Measurements from ENCODE around the gene BCAM.
A peak's percentile ranks its signal among the peaks of the same experiment; 100 is the strongest.
"Not testable (repeated sequence)": the region's sequence is repeated elsewhere in the genome, so short reads cannot be mapped to it uniquely, and the experiment has no call there.

The BCAM gene

GRCh38 chr19:44817725-44818465, 9.0 kb downstream of the BCAM start:
- H3K9me3 ChIP-seq (ENCODE audit: control insufficient read depth, insufficient read depth, low read length) = no peaks in the 10 kb centered on the region
- H3K9ac ChIP-seq (ENCODE audit: low read depth, low read length) = no peak overlapping the region
- H3K4me1 ChIP-seq (ENCODE audit: insufficient read depth, low read length) = peaks cover 4% of the 10 kb centered on the region; the same call in 1 of the 2 replicates
- peaks cover 4% of the 10 kb centered on the region; the same call in 1 of the 2 replicates for H3K36me3 ChIP-seq (ENCODE audit: insufficient read depth, low read length)

GRCh38 chr19:44818466-44819031, 9.6 kb downstream of the BCAM start:
- Histone ChIP-seq H3K36me3 (ENCODE audit: insufficient read depth, low read length) (peaks cover 3% of the 10 kb centered on the region; the same call in 1 of the 2 replicates), H3K9me3 (ENCODE audit: control insufficient read depth, insufficient read depth, low read length) (no peaks in the 10 kb centered on the region), H3K4me1 (ENCODE audit: insufficient read depth, low read length) (peaks cover 8% of the 10 kb centered on the region), H3K9ac (ENCODE audit: low read depth, low read length) (no peak overlapping the region)

GRCh38 chr19:44819246-44819832, 10.4 kb downstream of the BCAM start:
- H3K36me3 ChIP-seq (ENCODE audit: insufficient read depth, low read length) = no peaks in the 10 kb centered on the region; the same call in 1 of the 2 replicates
- no peaks in the 10 kb centered on the region for H3K9me3 ChIP-seq (ENCODE audit: control insufficient read depth, insufficient read depth, low read length)
- H3K9ac ChIP-seq (ENCODE audit: low read depth, low read length) = no peak overlapping the region
- H3K4me1 ChIP-seq (ENCODE audit: insufficient read depth, low read length) = peaks cover 9% of the 10 kb centered on the region

- H3K36me3 ChIP-seq (ENCODE audit: insufficient read depth, low read length) = no peaks in the 10 kb centered on the region
- peaks cover 9% of the 10 kb centered on the region for H3K4me1 ChIP-seq (ENCODE audit: insufficient read depth, low read length)
- H3K9ac ChIP-seq (ENCODE audit: low read depth, low read length) = no peak overlapping the region
- no peaks in the 10 kb centered on the region for H3K9me3 ChIP-seq (ENCODE audit: control insufficient read depth, insufficient read depth, low read length)
Measured at GRCh38 chr19:44820648-44821609, 12.0 kb downstream of the BCAM start.

GRCh38 chr19:44822177-44822576, 13.3 kb downstream of the BCAM start:
- no peak overlapping the region for H3K9ac ChIP-seq (ENCODE audit: low read depth, low read length)
- H3K9me3 ChIP-seq (ENCODE audit: control insufficient read depth, insufficient read depth, low read length) = no peaks in the 10 kb centered on the region
- H3K4me1 ChIP-seq (ENCODE audit: insufficient read depth, low read length) = peaks cover 9% of the 10 kb centered on the region
- H3K36me3 ChIP-seq (ENCODE audit: insufficient read depth, low read length) = no peaks in the 10 kb centered on the region

- H3K4me1 ChIP-seq (ENCODE audit: insufficient read depth, low read length) = peaks cover 9% of the 10 kb centered on the region
- H3K36me3 ChIP-seq (ENCODE audit: insufficient read depth, low read length) = no peaks in the 10 kb centered on the region
- H3K9ac ChIP-seq (ENCODE audit: low read depth, low read length) = no peak overlapping the region
- no peaks in the 10 kb centered on the region for H3K9me3 ChIP-seq (ENCODE audit: control insufficient read depth, insufficient read depth, low read length)
Measured at GRCh38 chr19:44822670-44823372, 13.9 kb downstream of the BCAM start.

GRCh38 chr19:44823373-44823698, 14.4 kb downstream of the BCAM start:
- H3K4me1 ChIP-seq (ENCODE audit: insufficient read depth, low read length) = peaks cover 9% of the 10 kb centered on the region
- no peaks in the 10 kb centered on the region for H3K36me3 ChIP-seq (ENCODE audit: insufficient read depth, low read length)
- no peaks in the 10 kb centered on the region for H3K9me3 ChIP-seq (ENCODE audit: control insufficient read depth, insufficient read depth, low read length)
- H3K9ac ChIP-seq (ENCODE audit: low read depth, low read length) = no peak overlapping the region

- no peaks in the 10 kb centered on the region for H3K9me3 ChIP-seq (ENCODE audit: control insufficient read depth, insufficient read depth, low read length)
- no peak overlapping the region for H3K9ac ChIP-seq (ENCODE audit: low read depth, low read length)
- H3K36me3 ChIP-seq (ENCODE audit: insufficient read depth, low read length) = no peaks in the 10 kb centered on the region
- peaks cover 9% of the 10 kb centered on the region for H3K4me1 ChIP-seq (ENCODE audit: insufficient read depth, low read length)
Measured at GRCh38 chr19:44824761-44825160, 15.9 kb downstream of the BCAM start.

GRCh38 chr19:44832875-44833274, 24.0 kb downstream of the BCAM start:
- H3K4me1 ChIP-seq (ENCODE audit: insufficient read depth, low read length); H3K36me3 ChIP-seq (ENCODE audit: insufficient read depth, low read length); H3K9ac ChIP-seq (ENCODE audit: low read depth, low read length); H3K9me3 ChIP-seq (ENCODE audit: control insufficient read depth, insufficient read depth, low read length): not testable (repeated sequence)

GRCh38 chr19:44834399-44834798, 25.5 kb downstream of the BCAM start:
- not testable (repeated sequence) for H3K36me3 ChIP-seq (ENCODE audit: insufficient read depth, low read length); H3K9ac ChIP-seq (ENCODE audit: low read depth, low read length); H3K4me1 ChIP-seq (ENCODE audit: insufficient read depth, low read length)

GRCh38 chr19:44839276-44839675, 30.4 kb downstream of the BCAM start:
- Histone ChIP-seq H3K36me3 (ENCODE audit: insufficient read depth, low read length) (no peaks in the 10 kb centered on the region), H3K4me1 (ENCODE audit: insufficient read depth, low read length) (peaks cover 3% of the 10 kb centered on the region; the same call in 1 of the 2 replicates), H3K9ac (ENCODE audit: low read depth, low read length) (no peak overlapping the region), H3K9me3 (ENCODE audit: control insufficient read depth, insufficient read depth, low read length) (no peaks in the 10 kb centered on the region)

More at GRCh38 chr19:44834399-44834798, 25.5 kb downstream of the BCAM start:
- not testable (repeated sequence) for H3K9me3 ChIP-seq (ENCODE audit: control insufficient read depth, insufficient read depth, low read length)

GRCh38 chr19:44840811-44841210, 31.9 kb downstream of the BCAM start:
- Histone ChIP-seq H3K4me1 (ENCODE audit: insufficient read depth, low read length) (peaks cover 6% of the 10 kb centered on the region; the same call in 1 of the 2 replicates), H3K9me3 (ENCODE audit: control insufficient read depth, insufficient read depth, low read length) (no peaks in the 10 kb centered on the region), H3K36me3 (ENCODE audit: insufficient read depth, low read length) (no peaks in the 10 kb centered on the region), H3K9ac (ENCODE audit: low read depth, low read length) (no peak overlapping the region)

GRCh38 chr19:44841231-44841630, 32.3 kb downstream of the BCAM start:
- no peaks in the 10 kb centered on the region for H3K36me3 ChIP-seq (ENCODE audit: insufficient read depth, low read length)
- H3K4me1 ChIP-seq (ENCODE audit: insufficient read depth, low read length) = peaks cover 6% of the 10 kb centered on the region; the same call in 1 of the 2 replicates
- no peak overlapping the region for H3K9ac ChIP-seq (ENCODE audit: low read depth, low read length)
- no peaks in the 10 kb centered on the region for H3K9me3 ChIP-seq (ENCODE audit: control insufficient read depth, insufficient read depth, low read length)

GRCh38 chr19:44845286-44845611, 36.3 kb downstream of the BCAM start:
- peaks cover 13% of the 10 kb centered on the region for H3K4me1 ChIP-seq (ENCODE audit: insufficient read depth, low read length)
- peak overlapping the region; percentile 85; the same call in 1 of the 2 replicates for H3K9ac ChIP-seq (ENCODE audit: low read depth, low read length)
- no peaks in the 10 kb centered on the region for H3K36me3 ChIP-seq (ENCODE audit: insufficient read depth, low read length)
- no peaks in the 10 kb centered on the region for H3K9me3 ChIP-seq (ENCODE audit: control insufficient read depth, insufficient read depth, low read length)

All from ES-I3 (cell line).